OCI-LY7 (cell line): Measurements from ENCODE around the gene ADAMTS2.

Experiments
- EZH2phosphoT487 ChIP-seq: fragments of 200-600 bp; sonication (generic); IDR thresholded peaks from 2 replicates; pipeline ENCODE4 v1.6.1; 2018; ENCODE audit warnings: low read depth, borderline replicate concordance, mild to moderate bottlenecking, mixed run types, antibody characterized with exemption, low read length, moderate library complexity, mixed read lengths
- TF ChIP-seq, protein P1 (sequence below): fragments of 200-600 bp; sonication (generic); conservative IDR thresholded peaks from 2 replicates; pipeline ENCODE4 v1.5.1; 2014; ENCODE audit warnings: mild to moderate bottlenecking, antibody characterized with exemption, low read length, moderate library complexity, mixed read lengths

DNA sequence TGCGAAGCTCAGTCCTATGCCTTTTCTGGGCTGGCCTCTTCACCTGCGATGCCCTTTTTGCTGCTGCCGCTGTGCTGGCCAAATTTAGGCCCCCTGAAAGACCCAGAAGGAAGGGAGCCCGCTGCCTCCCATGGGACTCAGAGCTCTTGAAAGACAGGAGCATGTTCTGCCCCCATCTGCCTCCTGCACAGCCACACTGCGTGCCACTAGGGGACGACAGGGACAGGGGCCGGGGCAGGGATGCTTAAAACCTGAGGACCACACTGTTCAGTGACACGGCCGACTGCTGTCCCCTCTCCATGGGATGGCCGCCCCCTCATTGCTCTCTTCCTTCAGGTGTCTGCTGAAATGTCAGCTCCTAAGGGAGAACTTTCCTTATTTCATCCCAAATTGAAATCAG, 132.4 kb downstream of the ADAMTS2 start:
- TF ChIP-seq, protein P1, sequence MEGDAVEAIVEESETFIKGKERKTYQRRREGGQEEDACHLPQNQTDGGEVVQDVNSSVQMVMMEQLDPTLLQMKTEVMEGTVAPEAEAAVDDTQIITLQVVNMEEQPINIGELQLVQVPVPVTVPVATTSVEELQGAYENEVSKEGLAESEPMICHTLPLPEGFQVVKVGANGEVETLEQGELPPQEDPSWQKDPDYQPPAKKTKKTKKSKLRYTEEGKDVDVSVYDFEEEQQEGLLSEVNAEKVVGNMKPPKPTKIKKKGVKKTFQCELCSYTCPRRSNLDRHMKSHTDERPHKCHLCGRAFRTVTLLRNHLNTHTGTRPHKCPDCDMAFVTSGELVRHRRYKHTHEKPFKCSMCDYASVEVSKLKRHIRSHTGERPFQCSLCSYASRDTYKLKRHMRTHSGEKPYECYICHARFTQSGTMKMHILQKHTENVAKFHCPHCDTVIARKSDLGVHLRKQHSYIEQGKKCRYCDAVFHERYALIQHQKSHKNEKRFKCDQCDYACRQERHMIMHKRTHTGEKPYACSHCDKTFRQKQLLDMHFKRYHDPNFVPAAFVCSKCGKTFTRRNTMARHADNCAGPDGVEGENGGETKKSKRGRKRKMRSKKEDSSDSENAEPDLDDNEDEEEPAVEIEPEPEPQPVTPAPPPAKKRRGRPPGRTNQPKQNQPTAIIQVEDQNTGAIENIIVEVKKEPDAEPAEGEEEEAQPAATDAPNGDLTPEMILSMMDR = no peak; the same call in 1 of the 2 replicates
- TF ChIP-seq EZH2phosphoT487 = no peak
